ENCODE measurements around the gene MYMX.

Gene MYMX

DNA sequence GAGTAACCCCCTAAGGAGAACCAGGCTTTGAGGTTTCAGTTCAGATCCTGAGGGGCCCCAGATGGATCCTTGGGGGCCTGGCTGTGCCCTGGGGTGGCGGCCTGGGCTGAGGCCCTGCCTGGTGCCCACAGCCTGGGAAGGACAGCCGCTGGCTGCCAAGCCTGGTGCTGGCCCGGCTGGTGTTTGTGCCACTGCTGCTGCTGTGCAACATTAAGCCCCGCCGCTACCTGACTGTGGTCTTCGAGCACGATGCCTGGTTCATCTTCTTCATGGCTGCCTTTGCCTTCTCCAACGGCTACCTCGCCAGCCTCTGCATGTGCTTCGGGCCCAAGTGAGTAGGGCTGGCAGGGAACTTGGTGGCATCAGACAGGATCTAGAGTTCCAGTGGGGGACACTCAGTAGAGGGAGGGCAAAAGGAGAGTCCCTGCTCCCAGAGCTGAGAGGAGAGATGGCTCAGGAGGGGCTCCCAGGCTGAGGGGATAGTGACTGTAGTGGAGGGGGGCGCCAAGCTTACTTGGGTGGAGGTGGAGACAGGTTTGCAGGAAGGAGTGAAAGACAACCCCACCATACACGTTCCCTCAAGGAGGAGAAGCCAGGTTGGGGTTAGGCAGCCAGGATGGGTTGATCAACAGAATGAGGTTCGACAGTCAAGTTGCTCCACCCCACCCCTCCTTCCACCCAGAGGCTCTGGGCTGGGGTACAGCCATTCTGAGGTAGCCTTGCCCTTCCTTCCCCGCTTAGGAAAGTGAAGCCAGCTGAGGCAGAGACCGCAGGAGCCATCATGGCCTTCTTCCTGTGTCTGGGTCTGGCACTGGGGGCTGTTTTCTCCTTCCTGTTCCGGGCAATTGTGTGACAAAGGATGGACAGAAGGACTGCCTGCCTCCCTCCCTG lies 16.2 kb downstream of the MYMX start:
- no peak for DNase-seq (ENCODE audit: low read depth in 2 of 2)

DNA sequence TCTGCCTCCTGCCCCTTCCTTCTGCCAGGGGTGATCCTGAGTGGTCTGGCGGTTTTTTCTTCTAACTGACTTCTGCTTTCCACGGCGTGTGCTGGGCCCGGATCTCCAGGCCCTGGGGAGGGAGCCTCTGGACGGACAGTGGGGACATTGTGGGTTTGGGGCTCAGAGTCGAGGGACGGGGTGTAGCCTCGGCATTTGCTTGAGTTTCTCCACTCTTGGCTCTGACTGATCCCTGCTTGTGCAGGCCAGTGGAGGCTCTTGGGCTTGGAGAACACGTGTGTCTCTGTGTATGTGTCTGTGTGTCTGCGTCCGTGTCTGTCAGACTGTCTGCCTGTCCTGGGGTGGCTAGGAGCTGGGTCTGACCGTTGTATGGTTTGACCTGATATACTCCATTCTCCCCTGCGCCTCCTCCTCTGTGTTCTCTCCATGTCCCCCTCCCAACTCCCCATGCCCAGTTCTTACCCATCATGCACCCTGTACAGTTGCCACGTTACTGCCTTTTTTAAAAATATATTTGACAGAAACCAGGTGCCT lies 16.9 kb downstream of the MYMX start:
- DNase-seq (ENCODE audit: low read depth in 2 of 2) = no peak

DNA sequence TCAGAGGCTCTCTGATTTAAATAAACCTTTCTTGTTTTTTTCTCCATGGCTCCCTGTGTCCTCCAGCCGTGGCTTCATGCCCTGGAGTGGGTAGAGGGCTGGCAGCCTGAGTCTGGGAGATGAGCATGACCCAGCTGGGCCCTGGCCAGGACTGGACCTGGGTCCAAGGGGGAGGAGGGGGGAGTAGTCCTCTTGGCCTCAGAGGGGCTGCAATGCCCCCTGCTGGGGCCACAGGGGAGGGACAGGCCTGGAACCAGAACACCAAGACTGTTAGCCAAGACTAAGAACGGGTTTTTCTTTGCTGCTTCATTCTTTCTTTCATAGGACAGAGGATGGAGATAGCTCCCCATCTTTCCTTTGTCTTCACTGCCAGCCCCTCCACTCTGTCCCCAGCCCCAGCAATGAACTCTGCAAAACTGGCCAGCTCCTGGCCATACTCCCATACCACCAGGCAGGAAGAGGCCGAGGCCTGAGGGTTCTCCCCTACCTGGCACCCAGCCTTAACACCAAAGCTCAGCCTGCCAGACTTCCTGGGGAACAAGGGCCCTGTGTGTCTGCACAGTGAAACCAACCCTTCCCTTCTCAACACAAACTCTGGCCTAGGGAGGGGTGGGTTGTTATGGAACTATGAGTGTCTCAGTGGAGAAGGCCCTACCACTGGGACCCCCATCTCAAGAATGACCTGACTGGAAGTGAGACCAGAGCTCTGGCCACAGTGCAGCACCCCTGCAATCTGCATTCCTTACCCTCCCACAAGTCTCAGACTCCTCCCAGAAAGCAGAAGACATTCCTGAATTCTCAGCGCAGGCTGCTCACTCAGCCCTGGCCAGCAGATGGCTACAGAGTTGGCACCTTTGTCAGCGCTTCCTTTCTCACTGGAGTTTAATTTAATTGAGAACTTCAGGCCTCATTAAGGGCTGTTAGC lies 17.6 kb downstream of the MYMX start:
- no peak for DNase-seq (ENCODE audit: low read depth in 2 of 2)

DNA sequence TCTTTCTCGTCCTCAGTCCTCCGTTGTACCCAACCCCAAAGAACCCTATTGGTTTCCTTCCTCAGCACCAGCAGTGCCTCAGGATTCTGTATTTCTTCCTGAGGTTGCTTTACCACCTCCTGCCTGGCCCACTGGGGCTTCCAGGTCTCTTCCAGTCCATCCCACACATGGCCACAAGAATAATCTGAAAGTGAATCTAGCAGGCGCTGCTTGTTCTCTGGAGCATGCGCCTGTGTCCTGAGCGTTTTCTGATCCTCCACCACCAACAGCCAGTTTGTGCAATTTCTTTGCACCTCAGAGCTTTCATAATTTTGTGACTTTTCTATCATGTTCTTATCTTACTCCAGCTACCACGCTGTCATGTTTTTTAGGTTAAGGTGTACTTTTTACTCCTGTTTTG lies 18.5 kb downstream of the MYMX start:
- DNase-seq (ENCODE audit: low read depth in 2 of 2) = no peak

DNA sequence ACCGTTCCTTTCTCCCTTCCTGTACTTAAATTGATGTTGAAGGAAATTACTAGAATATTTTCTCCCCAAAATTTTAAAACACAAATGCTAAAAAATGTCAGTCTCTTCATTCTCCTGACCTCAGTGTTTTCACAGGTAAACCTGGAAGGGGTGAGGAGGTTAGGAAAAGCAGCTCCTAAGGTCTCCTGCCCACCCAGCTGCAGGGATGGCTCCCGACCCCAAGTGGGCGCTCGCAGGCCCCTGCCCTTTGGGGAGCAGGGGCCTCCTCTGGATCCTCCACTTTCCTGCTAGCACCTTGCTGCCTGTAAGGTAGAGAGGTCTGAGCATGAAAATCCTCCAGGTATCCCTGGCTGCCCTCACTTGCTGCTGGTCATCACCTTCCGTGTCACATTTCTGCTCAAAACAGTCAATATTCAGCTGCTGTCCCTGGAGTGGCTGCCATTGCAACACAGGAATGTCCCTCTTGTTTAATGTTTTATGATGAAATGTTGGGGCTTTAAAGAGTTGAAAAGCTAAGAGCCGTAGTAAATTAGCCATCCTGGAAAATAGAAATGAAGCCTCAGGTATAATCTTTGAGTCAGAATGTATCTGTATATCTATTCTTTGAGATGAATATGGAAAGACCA lies 19.3 kb downstream of the MYMX start:
- DNase-seq (ENCODE audit: low read depth in 2 of 2) = no peak

DNA sequence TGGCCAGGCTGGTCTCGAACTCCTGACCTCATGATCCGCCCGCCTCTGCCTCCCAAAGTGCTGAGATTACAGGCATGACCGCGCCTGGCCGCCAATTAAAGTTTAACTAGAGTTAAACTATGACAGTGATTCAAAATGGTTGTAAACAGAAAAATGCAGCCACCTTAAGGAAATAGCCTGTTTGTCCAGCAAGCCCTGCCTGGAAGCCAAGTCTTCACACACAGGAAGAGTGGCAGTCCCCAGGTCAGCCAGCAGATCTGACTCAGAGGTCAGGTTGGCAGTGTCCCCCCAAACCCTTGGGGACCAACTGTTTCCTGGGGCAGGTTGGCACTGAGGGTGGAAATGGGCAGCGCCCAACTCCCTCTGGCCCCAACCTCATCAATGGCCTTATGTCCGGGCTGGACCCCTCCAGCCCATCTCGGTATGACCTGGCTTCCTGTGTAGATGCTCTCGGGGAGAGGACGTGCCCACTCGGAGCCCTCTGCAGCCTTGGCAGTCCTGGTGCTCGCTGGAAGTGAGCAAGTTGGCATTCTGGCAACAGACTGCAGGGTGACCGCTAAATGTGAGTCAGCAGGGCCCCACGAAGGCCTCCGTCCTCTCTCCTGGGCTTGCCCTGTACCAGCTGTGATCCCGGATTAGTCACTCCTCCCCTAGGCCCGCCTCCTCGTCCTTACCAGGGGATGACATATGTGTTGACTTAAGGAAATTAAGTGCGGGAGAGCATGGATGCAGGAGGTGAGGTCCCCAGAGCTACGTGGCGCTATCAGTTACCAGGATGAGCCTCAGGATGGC lies 20.5 kb downstream of the MYMX start:
- peak; percentile 57 to 72 for DNase-seq (ENCODE audit: low read depth in 2 of 2)

DNA sequence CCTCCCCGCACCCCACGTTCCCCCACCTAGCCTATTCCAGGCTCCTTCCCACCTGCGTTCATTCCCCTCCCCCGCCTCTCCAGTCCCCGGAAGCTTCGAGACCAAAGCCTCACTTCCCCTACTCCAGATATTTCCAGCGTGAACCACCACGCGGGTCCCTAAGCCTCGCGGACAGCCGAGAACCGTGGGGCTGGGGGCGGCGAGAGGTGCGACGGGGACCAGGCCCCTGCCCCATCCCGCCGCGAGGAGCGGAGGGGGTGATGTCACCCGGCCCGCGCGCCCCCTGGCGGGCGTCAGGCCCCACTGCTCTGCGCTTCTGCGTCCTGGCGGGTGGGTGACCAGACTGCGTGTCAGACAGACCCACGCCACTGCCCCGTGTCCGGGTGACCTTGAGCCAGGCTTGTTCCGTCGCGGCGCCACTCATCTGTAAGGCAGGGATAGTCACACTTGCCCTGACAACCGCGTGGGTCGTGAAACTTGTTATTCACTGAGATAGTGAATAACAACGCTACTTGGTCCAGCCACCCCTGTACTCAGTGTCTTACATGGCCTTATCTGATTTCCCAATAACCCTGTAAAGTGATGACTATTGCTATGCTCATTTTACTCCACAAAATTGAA lies 21.2 kb downstream of the MYMX start:
- peak; percentile 68 to 76 for DNase-seq (ENCODE audit: low read depth in 2 of 2)

DNA sequence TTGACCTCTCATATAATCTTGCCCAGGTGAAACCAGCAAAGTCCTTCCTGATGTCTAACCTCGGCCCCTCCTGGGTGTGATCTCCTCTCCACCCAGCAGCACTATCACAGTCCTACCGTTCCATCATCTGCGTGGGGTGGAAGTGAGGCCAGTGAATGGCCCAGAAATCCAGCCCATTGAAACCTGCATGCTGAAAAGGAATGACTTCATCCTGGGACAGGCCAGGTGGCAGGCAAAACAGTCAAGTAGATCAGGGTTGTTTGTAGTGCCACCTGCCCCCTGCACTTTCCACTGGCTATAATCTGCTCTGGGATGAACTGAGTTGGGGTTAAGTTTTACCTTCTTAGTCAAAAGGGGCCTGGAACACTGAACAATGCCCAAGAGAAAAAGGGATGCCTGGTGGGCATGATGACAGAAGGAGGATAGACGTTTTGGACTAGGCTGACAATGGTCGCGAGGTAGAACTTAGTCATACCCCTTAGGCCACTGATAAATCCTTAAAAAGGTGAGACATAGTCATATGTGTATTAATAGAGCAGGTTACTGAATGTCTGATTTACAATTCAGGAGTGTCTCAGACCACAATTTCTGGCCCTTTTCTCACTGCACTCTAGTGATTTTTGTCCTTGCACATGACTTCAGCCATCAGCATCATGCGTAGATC lies 22.1 kb downstream of the MYMX start:
- no peak for DNase-seq (ENCODE audit: low read depth in 2 of 2)

DNA sequence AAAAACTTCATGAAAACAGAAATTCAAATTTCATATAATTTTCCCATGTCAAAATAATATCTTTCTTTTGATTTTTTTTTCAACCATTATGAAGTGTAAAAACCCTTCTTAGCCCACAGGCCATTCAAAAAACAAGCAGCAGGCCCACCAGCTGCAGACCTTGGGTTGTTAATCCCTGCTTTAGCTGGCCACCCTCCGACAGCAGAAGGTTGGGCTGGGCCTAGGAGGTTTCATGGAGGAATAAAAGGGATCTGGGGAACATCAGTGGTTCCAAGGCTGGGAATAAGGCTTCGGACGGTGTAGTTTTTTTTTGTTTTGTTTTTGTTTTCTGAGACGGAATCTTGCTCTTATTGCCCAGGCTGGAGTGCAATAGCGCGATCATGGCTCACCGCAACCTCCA lies 26.6 kb downstream of the MYMX start:
- DNase-seq (ENCODE audit: low read depth in 2 of 2) = no peak

DNA sequence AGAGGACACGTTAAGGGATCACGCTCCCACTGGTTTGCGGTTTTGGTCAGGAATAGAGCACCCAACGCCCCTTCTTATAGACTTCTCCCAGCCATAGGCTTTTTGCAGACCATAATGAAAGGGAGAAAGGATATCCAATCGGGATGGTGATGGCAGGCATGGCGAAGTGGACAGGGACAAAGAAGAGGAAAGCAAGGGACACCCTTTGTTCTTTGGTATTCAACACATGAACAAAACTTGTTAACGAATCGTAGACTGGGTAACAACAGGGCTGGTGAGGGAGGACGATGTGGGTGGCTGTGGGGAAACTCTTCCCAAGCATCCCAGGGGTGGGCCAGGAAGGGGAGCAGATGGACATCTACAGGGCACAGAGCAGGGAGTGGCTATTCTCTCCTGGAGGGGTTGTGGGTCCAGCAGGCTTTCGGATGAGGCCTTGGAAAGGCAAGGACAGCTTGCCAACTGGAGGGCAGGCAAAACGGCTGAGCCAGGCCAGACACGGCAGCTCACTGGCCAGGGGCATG lies 28.7 kb downstream of the MYMX start:
- DNase-seq (ENCODE audit: low read depth in 2 of 2) = no peak

DNA sequence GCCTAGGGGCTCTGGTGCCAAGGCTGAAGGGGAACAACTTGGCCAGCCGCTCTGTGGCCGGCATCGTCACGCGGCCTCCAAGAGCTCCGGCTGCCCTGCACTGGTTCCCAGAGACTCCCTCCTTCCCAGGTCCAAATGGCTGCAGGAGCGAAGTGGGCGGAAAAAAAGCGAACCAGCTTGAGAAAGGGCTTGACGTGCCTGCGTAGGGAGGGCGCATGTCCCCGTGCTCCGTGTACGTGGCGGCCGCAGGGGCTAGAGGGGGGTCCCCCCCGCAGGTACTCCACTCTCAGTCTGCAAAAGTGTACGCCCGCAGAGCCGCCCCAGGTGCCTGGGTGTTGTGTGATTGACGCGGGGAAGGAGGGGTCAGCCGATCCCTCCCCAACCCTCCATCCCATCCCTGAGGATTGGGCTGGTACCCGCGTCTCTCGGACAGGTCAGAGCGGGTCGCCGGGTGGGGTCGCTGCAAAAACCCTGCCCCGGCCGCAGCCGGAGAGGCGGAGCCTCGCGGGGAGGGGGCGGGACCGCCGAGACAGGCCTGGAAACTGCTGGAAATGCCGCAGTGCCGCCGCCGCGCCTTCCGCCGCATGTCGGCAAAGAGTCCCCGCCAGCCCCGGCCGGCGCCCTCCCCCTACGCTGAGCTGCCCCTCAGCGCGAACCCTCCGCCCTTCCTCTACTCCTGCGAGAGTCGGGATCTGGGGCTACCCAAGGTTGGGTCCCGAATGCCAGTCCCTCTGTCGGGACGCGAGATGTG lies 29.4 kb downstream of the MYMX start:
- peak; percentile 85 to 86 for DNase-seq (ENCODE audit: low read depth in 2 of 2)

DNA sequence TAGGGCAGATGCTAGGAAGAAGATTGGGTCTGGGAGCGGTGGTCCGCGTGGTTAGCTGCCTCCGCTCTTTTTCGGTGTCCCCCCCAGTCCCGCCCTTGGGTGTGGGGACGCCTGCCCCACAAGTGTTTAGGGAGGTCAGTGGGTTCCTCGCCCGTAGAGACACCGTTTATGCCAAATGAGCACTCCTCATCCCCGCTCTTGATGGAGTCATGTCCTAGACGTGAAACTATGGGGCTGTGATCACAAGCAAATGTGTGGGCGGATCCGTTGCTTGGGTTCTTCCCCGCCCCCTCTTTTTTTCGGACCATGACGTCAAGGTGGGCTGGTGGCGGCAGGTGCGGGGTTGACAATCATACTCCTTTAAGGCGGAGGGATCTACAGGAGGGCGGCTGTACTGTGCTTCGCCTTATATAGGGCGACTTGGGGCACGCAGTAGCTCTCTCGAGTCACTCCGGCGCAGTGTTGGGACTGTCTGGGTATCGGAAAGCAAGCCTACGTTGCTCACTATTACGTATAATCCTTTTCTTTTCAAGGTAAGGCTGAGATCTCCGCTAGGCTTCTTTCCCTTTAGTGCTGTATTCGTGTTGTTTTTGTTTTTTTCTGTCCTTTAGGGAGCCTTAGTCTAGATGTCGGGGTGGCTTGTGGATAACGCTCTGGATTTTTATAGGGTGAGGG lies 30.1 kb downstream of the MYMX start, which contains the start of gene HSP90AB1:
TSS of gene HSP90AB1 (plus strand) at position 439 of the 675 bp plus-strand sequence. CDS start 1,529 bp downstream, outside the sequence.
- peak; percentile 87 to 93 for DNase-seq (ENCODE audit: low read depth in 2 of 2)

DNA sequence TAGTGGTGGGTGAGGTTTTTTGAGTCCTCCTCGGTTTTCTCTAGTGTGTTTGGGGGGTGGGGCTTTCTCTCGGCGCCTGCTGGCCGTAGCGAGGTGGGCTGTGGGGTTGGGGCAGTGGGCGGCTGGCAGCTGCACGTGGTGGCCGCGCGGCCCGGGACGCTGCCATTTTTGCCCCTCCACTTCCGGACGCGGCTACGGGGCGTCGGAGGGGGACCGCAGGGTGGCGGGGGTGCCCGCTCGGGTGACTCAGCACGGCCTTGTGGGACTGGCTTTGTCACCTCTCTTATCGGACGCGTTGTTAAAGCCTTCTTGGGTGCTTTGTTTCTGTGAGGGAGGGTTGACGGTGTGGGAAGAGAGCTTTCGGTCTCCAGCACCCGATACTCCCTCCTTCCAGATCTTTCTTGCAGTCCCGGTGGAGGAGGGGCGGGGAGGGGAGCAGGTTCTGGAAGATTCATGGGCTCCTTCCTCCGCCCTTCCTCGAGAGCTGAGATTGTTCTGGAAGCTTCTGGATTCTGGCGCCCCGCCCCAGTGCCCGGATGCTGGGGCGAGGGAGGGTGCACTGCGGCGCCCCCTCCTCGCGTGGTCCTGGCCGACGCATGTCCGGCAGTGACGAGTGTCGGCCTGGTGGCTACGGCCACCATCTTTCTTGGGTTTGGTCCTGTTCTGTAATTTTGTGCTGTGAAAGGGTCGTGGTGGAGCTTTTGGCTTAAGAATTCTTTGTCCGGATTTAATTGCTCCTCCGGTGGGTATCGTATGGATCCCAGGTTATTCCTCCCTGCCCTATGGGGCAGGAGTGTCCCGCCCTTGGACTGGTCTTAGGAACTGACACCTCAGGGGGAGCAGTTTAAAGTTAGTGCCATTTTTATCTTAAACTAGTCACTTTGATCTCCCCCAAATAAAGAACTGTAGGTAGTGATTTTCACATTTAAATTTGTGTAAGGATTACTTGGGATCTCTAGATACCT lies 30.9 kb downstream of the MYMX start:
- DNase-seq (ENCODE audit: low read depth in 2 of 2) = peak; percentile 73 to 79

DNA sequence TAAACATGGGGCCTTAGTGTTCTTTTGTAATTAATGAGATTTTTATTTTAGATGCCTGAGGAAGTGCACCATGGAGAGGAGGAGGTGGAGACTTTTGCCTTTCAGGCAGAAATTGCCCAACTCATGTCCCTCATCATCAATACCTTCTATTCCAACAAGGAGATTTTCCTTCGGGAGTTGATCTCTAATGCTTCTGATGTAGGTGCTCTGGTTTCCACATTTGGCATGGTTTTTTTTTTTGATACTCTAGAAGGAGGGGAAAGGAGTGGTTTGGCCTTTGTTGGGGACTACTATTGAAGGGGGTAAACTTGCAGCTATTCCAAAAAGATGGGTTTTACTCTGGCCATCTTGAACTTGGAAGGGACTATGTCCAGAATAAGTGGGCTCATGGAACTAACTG lies 31.9 kb downstream of the MYMX start:
- DNase-seq (ENCODE audit: low read depth in 2 of 2) = no peak

DNA sequence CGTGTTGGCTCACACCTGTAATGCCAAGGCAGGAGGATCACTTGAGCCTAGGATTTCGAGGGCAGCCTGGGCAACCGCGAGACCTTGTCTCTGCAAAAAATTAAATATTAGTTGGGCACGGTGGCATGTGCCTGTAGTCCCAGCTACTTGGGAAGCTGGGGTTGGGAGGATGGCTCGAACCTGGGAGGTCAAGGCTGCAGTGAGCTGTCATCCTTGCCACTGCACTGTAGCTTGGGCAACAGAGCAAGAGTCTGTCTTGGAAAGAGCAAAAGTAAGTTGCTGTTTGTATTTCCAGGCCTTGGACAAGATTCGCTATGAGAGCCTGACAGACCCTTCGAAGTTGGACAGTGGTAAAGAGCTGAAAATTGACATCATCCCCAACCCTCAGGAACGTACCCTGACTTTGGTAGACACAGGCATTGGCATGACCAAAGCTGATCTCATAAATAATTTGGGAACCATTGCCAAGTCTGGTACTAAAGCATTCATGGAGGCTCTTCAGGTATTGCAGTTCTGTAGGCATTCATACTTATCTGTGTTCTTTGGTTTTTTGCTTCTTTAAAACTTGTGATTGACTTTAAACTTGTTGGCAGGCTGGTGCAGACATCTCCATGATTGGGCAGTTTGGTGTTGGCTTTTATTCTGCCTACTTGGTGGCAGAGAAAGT lies 32.5 kb downstream of the MYMX start:
- DNase-seq (ENCODE audit: low read depth in 2 of 2) = no peak

DNA sequence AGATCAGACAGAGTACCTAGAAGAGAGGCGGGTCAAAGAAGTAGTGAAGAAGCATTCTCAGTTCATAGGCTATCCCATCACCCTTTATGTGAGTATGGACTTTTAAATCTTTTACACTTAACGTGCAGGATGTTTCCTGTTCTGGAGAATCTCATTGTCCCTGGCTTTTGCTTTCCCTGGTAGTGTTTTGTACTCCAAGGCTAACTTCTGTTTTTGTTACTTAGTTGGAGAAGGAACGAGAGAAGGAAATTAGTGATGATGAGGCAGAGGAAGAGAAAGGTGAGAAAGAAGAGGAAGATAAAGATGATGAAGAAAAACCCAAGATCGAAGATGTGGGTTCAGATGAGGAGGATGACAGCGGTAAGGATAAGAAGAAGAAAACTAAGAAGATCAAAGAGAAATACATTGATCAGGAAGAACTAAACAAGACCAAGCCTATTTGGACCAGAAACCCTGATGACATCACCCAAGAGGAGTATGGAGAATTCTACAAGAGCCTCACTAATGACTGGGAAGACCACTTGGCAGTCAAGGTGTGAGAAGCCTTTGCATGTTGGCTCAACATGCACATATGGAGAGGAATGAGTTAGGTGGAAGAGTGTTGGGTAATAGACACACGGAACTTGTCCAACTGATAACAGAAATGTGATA lies 33.5 kb downstream of the MYMX start:
- DNase-seq (ENCODE audit: low read depth in 2 of 2) = no peak
